ENCODE results near the gene BANP. TPM values are rescaled to one million over a fixed set of nuclear protein-coding genes. Genes with fewer than 3 reads are reported as not detected.

BANP gene
- 30.5 and 30.8 TPM in 2 replicates for total RNA-seq

DNA sequence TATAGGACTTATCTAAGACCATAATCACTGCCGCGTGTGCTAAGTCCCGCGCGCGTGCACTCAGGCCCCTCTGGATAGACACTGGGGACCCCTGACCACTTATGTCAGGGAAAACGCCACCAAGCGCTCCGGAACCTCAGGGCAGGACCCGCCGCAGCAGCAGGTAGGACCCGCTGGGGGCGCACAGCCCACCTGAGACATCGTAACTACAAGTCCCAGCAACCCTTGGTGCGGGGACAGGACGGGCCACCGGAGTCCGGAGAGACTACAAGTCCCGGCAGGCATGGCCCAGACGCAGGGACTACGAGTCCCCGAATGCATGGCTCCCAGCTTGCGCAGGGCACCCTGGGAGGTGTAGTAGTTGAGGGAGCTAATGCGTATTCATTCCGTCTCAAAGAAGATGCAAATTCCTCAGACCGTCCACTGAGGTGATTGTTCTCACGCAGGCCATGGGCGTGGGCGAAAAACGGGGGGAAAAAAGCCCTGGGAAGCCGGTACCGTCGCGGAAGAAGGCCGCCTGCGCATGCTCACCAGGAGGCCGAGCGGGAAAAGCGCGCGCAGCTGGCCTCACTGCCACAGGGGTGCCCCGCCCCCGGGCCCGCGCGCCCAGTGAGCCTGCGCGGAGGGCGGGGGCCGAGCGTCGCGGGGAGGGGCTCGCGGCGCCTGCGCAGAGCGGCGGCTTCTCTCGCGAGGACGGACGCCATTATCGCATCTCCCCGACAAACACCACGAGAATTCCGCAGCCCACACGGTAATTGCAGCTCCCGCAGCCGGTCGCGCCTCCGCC is at the start of gene BANP:
Gene BANP (plus strand): TSS at position 670 of the 787 bp plus-strand sequence. CDS start 23,682 bp downstream, outside the sequence.

DNA sequence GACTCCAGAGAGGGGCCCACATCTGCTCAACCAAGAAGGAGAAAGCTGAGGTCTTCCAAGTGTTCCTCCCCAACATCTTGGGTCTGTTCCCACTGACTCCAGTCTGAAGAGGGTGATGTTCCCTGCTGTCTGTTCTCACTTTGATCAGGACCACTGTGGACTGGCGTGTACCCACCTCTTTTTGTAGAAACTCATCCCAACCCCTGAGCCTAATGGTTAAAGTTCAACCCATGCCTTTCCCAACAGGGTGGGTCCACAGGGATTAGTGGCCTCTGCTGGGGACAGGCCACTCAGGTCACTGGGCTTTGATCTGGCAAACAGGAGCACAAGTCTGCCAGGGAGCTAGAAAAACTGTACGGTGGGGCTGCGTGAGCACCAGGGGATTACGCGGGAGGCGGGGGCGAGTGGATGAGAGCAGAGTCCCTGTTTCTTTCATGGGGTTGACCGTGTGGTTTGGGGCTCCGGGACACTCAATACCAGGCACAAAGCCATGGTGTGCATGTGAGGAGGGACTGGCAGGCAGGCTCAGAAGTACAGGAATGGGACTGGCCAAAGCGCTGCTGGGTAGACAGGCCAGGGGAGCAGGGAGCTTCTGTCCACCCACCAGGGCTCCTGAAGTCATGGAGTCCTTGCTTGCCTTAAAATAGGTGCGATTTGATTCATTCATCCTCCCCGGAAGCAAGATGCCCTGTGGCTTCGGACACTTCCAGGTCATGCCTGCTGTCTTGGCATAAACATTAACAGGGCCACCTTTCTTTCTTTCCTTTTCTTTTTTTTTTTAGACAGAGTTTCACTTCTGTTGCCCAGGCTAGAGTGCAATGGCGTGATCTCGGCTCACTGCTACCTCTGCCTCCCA is 14.6 kb upstream of the BANP start, which contains the start of gene CA5A:
Gene CA5A (minus strand): TSS at position 155 of the 856 bp plus-strand sequence. CDS start 79 bp downstream, at position 76.

Other genes starting within 250 kb of the BANP start
- gene KLHDC4, start 185.4 kb upstream of the BANP start, total RNA-seq, result 20.1 and 24.5 TPM in 2 replicates
- 11.8 and 26.0 TPM in 2 replicates for gene SLC7A5, start 81.9 kb upstream of the BANP start, total RNA-seq
- not detected in 2 replicates for gene CA5A, start 14.9 kb upstream of the BANP start, total RNA-seq